Measurements from ENCODE around the gene EPN2. TPM values are rescaled to one million over a fixed set of nuclear protein-coding genes. Genes with fewer than 3 reads are reported as not detected.

Gene EPN2
- total RNA-seq, 4 donors from 2014 or later, result 30.7 to 156 (median 45.1) TPM

DNA sequence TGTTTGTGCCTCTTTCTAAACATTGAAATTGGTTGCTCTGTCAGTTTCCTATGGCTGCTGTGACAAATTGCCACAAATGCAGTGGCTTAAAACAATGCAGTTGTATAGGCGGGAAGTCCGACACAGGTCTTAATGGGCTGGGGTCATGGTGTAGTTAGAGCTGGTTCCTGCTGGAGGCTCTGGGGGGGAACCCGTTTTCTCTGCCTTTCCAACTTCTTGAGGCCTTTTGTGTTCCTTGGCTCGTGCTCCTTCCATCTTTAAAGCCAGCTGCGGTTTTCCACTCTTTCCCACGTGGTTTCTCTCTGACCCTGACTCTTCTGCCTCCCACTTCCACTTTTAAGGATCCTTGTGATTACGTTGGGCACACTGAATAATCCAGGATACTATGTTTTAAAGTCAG lies 12.5 kb downstream of the EPN2 start:
- WGBS, 2 donors (ENCODE audit: low coverage in 1 of 2), result 42 to 52% methylated on average over 3 to 7 of the region's 7 CpGs
- no peaks in the 10 kb centered on the region for H3K36me3 ChIP-seq
- no peaks in the 10 kb centered on the region for H3K9me3 ChIP-seq
- H3K4me3 ChIP-seq, result no peak overlapping the region
- no peaks in the 10 kb centered on the region for H3K27me3 ChIP-seq
- H3K27ac ChIP-seq, result peak overlapping the region in 3 of 4 donors; percentile 70 to 75 (median 73)
- no peak for ATAC-seq
- TF ChIP-seq, protein P1, sequence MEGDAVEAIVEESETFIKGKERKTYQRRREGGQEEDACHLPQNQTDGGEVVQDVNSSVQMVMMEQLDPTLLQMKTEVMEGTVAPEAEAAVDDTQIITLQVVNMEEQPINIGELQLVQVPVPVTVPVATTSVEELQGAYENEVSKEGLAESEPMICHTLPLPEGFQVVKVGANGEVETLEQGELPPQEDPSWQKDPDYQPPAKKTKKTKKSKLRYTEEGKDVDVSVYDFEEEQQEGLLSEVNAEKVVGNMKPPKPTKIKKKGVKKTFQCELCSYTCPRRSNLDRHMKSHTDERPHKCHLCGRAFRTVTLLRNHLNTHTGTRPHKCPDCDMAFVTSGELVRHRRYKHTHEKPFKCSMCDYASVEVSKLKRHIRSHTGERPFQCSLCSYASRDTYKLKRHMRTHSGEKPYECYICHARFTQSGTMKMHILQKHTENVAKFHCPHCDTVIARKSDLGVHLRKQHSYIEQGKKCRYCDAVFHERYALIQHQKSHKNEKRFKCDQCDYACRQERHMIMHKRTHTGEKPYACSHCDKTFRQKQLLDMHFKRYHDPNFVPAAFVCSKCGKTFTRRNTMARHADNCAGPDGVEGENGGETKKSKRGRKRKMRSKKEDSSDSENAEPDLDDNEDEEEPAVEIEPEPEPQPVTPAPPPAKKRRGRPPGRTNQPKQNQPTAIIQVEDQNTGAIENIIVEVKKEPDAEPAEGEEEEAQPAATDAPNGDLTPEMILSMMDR (IDR thresholded peaks at IDR 0.05), result no peak
- TF ChIP-seq EP300 (IDR thresholded peaks at IDR 0.05) (no peak), POLR2AphosphoS5 (IDR thresholded peaks at IDR 0.05) (no peak), POLR2A (IDR thresholded peaks at IDR 0.05) (no peak)
- H3K4me1 ChIP-seq, result peaks cover 16 to 79% (median 39%) of the 10 kb centered on the region in 3 donors

GRCh38 chr17:19250421-19251173 lies 13.4 kb downstream of the EPN2 start:
- WGBS, 2 donors (ENCODE audit: low coverage in 1 of 2), result 17 to 44% methylated on average over 1 of the region's 4 CpGs

DNA sequence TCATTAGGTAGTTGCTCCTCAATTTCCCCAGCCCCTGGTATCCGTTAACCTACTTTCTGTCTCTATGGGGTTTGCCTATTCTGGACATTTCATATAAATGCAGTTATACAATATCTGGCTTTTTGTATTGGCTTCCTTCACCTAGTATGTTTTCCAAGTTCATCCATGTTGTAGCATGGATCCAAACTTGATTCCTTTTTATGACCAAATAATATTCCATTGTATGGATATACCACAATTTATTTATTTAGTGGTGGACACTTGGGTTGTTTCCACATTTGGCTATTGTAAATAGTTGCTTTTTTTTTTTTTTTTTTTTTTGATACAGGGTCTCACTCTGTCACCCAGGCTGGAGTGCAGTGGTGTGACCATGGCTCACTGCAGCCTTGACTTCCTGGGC lies 15.9 kb downstream of the EPN2 start:
- ATAC-seq, result no peak
- H3K27me3 ChIP-seq, result no peaks in the 10 kb centered on the region
- peaks cover 16 to 74% (median 29%) of the 10 kb centered on the region in 3 donors for H3K4me1 ChIP-seq
- TF ChIP-seq POLR2AphosphoS5 (IDR thresholded peaks at IDR 0.05), result no peak
- TF ChIP-seq, protein P1 (IDR thresholded peaks at IDR 0.05), result no peak
- TF ChIP-seq POLR2A (IDR thresholded peaks at IDR 0.05), result no peak
- no peak for TF ChIP-seq EP300 (IDR thresholded peaks at IDR 0.05)
- H3K27ac ChIP-seq, result no peak overlapping the region
- H3K4me3 ChIP-seq, result no peak overlapping the region
- whole genome bisulfite sequencing, 2 donors (ENCODE audit: low coverage in 1 of 2), result 100% methylated on average over 1 of the region's 1 CpG
- H3K36me3 ChIP-seq, result no peaks in the 10 kb centered on the region
- no peaks in the 10 kb centered on the region for H3K9me3 ChIP-seq

More at GRCh38 chr17:19250421-19251173, 13.4 kb downstream of the EPN2 start:
- Histone ChIP-seq H3K27me3 (no peaks in the 10 kb centered on the region), H3K9me3 (no peaks in the 10 kb centered on the region), H3K27ac (peak overlapping the region; percentile 24 to 75 (median 72)), H3K4me1 (peaks cover 16 to 80% (median 39%) of the 10 kb centered on the region in 3 donors), H3K36me3 (no peaks in the 10 kb centered on the region), H3K4me3 (no peak overlapping the region)
- TF ChIP-seq POLR2A (IDR thresholded peaks at IDR 0.05) (no peak), POLR2AphosphoS5 (IDR thresholded peaks at IDR 0.05) (no peak)
- TF ChIP-seq, protein P1 (IDR thresholded peaks at IDR 0.05), result no peak
- peak; percentile 71 for ATAC-seq

DNA sequence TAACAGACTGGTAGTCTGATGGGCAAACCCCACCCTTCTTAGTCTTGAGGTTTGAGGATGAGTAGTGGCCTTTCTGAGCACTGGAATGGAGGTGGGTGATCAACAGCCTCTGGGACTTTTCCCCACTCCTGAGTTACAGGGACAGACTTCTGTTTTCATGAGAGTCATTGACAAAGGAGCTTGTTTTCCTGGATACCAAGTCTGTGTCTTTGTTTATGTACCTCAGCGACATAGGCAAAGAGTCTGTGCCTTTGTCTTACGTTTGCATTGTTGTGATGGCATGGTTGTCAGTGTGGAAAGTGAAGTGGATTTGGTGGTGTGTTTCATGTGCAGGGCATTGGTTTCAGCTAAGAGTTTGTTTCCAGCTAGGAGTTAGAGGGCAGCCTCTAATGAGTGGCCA lies 17.5 kb downstream of the EPN2 start:
- TF ChIP-seq EP300 (IDR thresholded peaks at IDR 0.05) (no peak), POLR2AphosphoS5 (IDR thresholded peaks at IDR 0.05) (no peak), POLR2A (IDR thresholded peaks at IDR 0.05) (no peak)
- TF ChIP-seq, protein P1 (IDR thresholded peaks at IDR 0.05), result no peak
- Histone ChIP-seq H3K4me3 (no peak overlapping the region), H3K27ac (no peak overlapping the region), H3K4me1 (peaks cover 8 to 62% (median 18%) of the 10 kb centered on the region in 3 donors), H3K27me3 (no peaks in the 10 kb centered on the region), H3K36me3 (no peaks in the 10 kb centered on the region), H3K9me3 (no peaks in the 10 kb centered on the region)
- no peak for ATAC-seq
- no CpG with 5 or more reads among the region's 2 CpGs for WGBS, 2 donors (ENCODE audit: low coverage in 1 of 2)

DNA sequence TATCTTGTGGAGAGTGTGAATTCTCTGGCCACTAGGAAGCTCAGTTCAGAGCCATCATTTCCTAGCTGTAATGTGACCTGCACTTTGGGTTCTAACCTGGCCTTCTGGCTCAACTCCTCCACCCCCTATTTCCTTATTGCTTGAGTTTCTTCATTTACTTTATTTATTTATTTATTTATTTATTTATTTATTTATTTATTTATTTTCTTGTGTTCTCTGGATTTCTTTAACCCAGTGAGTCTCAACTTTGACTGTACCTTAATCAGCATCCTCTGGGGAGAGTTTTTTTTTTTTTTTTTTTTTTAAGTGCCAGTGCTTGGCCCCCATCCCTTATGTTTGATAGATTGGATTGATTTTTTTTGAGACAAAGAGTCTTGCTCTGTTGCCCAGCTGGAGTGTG lies 18.1 kb downstream of the EPN2 start:
- Histone ChIP-seq H3K4me3 (no peak overlapping the region), H3K27ac (no peak overlapping the region), H3K9me3 (no peaks in the 10 kb centered on the region), H3K27me3 (no peaks in the 10 kb centered on the region), H3K4me1 (peaks cover 4 to 62% (median 18%) of the 10 kb centered on the region in 3 donors), H3K36me3 (no peaks in the 10 kb centered on the region)
- no peak for ATAC-seq
- TF ChIP-seq EP300 (IDR thresholded peaks at IDR 0.05) (no peak), POLR2A (IDR thresholded peaks at IDR 0.05) (no peak), POLR2AphosphoS5 (IDR thresholded peaks at IDR 0.05) (no peak)
- TF ChIP-seq, protein P1 (IDR thresholded peaks at IDR 0.05), result no peak
